Epidermal melanocyte (primary cell): ENCODE measurements around the gene BHLHE40.

Source experiments
- DNase-seq: peaks from one replicate; pipeline ENCODE4 v3.0.0; 2011; ENCODE audit warnings: low spot score; ENCODE audit not compliant: insufficient read length

BHLHE40 gene

DNA sequence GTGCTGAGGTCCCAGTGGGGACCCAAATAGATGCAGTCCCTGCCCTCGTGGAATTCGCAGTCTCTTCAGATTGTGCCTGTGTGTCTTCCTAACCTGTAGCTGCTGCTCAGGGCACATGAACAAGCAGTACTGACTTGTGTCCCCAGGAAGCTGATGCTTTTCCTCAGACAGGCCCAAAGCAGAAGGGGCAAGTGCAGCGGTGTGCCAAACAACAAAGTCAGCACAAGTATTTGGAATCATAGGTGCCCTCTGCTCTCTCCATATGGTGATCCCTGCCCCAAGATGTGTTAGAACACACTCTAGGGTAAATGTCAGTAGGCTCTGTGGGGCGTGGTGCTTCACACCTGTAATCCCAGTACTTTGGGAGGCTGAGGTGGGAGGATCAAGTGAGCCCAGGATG lies 21.9 kb downstream of the BHLHE40 start:
- no peak for DNase-seq

DNA sequence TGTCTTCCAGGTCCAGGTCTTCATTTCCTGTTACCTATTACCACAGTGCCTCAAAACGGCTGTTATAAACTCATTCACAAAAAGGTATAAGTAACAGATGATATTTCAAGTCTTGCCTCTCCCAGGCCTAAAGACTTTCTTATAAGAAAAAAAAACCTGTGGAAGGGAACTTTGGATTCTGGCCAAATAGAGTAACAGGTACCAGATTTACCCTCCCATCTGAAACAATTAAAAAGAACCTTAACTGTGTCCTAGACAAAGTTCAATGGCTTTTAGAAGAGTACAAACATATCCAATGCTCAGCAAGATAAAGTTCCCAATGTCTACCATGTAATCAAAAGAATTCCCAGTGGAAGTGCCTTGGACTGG lies 22.6 kb downstream of the BHLHE40 start:
- DNase-seq, result no peak

DNA sequence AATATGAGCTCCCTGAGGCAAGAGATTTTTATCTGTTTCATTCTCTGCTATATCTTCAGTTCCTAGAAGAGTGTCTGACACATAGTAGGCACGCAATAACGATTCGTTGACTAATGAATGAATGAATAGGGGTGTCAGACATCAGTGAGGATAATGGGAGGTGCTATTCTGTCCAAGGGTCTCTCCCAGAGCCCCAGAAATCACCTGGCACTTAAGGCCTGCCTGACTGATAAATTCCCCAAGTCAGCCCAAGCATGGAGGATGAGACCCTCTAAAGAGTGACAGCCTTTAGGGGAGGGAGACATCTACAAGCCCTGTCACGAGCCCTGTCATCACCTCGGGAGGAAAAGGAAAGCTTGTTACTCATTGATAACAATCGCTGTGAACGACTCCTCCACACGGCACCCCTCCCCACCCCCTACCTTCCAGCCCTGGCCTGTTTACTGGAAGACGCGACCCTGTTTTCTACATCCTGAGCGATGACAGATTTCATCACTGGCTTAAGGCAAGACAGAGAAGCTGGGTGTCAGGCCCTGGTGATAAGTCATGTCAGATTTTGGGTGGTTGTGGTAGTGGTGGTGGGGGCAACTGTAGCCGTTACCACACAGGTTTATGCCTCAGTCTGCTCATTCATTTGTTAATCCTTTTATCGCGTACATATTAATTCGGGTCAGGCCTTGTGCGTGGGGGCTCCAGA lies 23.1 kb downstream of the BHLHE40 start:
- DNase-seq, result no peak

DNA sequence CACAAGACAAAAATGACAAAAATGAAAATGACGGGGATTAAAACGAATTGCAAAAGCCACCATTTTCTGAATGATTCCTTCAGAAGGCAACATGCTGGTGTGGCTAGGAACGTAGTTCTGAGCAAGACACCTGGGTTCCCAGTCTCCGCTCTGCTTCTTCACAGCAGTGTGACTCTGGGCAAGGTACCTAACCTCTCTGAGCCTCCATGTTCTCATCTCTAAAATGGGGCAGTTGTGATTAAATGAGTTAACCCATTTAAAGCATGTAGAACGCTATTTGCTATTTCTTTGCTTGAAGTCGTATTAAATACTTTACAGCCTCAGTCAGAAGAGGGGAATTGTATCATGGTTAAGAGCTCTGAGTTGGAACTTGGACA lies 23.6 kb downstream of the BHLHE40 start:
- no peak for DNase-seq

DNA sequence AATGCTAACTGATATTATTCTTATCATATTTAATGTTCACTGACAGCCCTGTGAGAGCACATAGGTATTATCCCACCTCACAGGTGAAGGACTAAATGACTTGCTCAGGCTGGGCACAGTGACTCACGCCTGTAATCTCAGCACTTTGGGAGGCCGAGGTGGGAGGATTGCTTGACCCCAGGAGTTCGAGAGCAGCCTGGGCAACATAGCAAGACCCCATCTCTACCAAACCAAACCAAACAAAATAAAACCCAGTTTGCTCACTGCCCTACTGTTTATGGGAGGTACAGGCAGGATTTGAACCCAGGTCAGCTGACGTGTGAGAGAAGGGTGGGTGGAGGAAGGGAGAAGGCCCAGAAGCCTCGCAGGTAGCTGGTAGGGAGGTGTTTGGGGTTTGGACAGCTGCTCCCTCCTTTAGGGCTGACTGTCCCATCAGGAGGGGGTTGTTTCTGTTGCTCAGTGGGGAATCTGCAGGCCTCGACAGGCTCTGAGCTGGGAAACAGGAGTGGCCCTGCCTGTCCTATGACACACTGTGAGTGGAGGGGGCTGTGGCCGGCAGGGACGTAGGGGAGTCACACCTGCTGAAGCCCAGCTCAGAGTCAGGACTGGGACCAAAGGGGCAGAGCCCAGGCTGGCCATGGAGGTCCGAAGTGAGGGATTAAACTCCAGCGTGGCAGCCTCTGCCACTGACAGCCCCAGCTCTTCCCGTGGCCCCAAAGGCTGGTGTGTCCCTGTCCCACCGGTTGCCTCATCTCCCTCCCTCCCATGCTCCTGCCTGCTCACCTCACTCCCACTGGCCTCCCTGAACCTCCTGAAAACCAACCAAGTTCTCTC lies 25.3 kb downstream of the BHLHE40 start:
- no peak for DNase-seq

DNA sequence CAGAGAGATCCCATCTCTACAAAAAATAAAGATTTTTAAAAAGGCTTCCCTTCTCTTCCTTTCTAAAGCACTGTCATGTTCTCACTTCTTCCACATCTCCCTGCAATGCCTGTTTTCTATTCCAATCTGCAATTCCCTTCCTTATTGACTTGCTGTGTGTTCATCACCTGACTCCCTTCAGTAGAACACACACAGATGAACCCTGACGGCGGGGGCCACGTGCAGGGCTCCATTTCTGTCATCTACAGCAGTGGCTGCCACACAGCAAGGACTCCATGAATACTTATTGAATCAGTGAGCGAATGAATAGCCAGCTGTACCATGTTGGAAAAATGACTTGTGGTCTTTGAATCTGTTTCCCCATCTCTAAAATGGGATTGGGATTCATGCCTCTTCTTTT lies 26.1 kb downstream of the BHLHE40 start:
- DNase-seq, result no peak

DNA sequence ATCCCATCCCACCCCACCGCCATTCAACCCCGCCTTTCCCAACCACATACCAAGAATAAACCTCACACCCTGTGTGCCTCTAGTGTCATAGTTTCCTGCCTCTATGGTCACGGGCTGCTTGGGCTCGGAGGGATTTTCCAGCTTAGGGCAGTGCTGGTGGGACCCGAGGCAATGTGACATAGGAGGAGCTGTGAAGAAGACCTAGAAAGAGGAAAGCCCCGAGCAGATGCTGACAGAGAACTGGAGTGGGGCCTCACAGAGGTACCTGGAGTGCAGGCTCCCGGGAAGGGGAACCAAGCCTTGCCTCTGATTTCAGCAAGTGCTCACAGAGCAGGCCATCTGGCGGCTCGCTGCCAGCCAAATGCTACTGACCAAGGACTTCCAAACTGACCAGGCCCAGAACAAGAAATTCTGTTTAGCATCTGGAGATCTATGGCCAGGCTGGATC lies 27.5 kb downstream of the BHLHE40 start:
- no peak for DNase-seq

DNA sequence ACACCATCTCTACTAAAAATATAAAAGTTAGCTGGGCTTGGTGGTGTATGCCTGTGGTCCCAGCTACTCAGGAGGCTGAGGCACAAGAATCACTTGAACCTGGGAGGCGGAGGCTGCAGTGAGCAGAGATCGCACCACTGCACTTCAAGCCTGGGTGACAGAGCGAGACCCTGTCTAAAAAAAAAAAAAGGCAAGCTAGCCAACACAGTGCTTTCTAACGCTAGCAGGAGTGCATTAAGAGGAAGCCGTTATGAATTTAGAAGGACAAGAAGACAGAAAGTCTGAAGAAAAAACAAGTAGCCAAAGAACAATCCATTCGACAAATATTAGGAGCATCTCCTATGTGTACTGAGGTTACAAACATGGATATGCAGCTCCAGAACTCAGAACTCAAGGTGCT lies 28.6 kb downstream of the BHLHE40 start:
- DNase-seq, result no peak

DNA sequence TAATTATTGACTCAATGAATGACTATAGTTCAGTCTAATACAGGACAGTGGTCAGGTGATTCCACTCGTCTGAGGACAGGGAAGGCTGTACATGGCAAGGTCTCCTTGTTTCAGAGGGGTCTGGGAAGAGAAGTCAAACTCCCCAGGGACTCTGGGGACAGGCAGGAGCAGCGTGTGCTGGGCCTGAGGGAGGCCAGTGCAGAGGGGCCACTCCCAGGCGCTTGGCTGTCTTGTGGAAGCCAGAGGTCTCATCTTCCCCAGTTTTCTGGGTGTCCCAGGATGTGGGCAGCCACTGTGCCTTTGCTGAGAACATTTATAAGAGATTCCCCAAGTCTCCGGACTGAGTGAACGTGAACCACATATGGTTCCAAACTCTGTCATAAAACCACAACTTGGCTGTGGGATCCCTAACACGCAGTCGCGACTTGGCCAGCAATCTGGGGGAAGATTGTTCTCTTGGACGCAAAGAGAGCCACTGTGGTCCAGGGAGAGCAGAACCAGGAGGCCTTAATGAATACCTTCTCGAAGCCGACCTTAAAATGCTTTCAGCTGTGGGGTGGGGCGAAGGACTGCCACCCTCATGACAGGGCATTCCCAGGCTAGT lies 30.4 kb downstream of the BHLHE40 start:
- DNase-seq, result no peak

DNA sequence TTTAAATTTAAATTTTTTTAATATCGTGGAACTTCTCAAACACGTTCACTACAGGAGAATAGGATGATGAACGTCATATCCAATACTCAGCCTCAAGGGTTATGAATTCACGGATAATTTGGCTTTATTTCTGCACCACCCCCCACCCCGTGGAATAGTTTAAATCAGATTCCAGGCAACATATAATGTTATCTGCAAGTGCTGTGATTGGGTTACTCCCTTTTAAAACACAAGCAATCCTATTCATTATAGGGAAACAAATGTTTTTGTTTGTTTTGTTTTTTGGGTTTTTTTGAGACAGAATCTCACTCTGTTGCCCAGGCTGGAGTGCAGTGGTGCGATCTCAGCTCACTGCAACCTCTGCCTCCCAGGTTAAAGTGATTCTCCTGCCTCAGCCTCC lies 30.9 kb downstream of the BHLHE40 start:
- DNase-seq, result no peak

DNA sequence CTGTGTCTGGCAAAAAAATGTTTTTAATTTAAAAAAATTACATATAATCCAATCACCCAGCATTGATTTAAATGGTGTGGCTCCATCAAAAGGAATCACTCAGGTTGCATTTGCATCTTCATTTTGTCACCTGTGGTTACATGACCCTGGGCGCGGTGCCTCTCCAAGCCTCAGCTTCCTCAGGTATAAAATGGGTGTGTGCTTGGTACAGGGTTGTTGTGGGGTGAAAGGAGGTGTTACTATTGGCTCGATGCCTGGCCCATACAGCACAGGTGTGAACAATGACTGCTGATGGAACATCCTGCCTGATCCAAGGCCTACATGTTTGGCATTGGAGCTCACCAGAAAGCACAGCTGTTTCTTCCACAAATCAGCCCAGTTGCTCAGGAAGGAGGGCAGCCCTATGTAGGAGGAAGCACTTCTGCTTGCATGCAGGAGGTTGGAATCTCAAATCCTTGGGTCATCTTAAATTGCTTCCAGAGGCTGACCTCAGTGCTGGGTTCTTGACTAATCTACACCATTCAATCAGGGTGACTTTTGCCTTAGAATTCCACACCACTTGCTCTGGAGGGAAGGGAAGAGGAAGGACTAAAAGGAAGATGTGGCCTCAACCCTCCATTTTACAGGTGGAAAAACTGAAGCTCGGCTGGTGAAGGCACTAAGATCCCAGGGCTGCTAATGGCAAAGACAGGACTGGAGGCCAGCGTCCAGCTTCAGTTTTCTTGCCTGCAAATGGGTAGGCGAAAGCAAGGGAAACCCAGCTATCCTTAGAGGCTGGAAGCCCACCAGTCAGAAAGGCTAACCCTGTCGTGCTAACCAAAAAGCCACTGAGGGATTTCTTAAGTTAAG lies 31.7 kb downstream of the BHLHE40 start:
- no peak for DNase-seq

DNA sequence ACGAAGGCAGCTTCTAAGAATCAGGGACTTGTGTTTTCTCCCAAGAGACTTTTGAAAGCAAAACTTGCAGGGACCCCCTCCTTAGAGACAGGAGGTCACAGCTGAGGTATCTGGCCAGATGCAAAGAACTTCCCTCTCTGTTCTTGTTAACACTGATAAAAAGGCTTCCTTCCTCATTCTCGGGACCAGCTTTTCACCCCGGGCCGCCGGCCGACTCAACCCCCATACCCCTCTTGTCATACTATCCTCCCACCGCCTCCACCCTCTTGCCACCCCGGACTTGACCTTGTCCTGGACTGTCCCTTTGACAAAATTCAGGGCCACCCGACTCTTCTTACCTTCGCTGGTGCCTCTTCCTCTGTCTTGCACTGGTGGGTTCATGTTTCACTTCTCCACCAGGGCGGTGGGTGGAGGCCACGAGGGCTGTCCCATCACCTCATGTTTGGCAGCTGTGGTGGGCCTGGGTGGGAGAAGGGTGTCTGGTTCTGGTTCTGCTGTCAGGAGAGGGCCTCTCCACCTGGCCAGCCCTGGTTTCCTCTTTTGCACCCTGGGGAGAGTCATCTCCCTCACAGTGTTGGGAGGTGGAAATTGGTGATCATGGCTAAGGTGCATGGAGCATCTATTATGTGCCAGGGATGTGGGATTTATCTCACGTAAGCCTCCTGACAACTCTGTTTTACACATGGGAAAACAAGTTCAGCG lies 32.5 kb downstream of the BHLHE40 start:
- no peak for DNase-seq

DNA sequence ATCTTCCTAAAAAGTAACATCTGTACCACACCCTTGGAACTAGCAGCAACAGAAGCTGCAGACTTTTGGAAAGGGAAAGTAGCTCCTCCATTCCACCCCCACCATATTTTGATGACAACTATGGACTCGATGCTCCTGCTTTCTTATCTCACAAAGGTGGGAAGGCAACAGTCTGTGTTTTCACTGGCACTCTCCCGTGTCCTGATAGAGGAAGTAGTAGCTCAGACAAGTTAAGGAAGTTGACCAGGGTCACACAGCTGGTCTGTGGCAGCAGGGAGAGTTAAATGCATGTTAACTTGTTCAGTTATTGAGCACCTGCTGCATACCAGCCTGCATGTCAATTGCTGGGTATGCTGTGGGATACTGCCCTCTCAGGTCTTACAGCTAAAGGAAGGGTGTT lies 33.1 kb downstream of the BHLHE40 start:
- no peak for DNase-seq

DNA sequence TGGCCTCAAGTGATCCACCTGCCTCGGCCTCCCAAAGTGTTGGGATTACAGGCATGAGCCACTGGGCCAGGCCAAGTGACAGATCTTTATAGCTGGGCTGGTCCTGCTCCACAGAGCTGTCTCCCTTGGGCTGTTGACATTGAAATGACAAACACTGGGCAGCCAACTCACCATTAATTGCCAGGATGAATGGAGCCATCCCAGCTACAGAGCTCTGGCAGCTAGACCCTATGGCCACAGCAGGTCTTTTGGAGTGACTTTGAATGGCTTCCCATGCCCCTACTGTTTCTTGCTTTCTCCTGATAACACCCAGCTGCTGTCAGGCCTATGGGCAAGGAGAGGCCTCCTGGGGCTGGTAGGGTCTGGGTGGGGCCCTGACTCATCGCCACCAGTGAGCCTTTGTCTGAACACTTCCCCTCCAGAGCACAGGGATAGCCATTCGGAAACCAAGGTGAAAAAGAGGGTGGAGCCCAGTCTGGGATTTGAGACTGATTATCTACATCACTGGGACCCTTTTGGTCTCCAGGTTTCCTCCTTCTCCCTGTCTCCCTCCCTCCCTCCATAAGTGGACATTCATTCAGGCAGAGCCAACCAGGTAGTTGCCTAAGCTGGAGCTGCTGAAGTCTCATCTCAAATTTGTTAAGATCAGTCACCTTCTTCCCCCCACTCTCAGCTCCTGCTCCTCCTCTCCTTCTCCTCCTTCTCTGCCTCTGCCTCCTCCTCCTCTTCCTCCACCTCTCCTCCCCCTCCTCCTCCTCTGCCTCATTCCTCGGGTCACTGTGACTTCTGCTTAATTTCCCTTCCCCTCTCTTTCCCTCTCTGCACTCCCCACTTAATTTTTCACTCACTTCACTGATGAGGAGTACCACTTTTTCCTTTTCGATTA lies 34.0 kb downstream of the BHLHE40 start:
- no peak for DNase-seq

DNA sequence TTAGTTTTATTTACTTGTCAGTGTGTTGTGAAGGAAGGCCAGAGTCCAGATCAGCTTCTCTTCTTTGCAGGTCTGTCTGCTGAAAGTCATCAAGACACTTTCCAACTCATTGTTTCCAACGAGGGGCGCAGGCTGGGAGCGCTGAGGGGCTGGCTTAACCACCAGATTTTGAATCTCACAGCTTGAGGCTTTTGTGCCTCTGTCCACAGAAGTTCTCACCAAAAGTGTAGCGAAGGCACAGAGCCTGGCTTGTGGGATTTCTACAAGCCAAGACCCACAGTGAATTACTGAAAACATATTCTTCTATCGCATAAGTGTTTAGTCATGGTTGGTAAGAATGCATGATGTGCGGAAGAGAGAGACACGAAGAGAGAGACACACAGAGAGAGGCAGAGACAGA lies 35.2 kb downstream of the BHLHE40 start:
- no peak for DNase-seq

DNA sequence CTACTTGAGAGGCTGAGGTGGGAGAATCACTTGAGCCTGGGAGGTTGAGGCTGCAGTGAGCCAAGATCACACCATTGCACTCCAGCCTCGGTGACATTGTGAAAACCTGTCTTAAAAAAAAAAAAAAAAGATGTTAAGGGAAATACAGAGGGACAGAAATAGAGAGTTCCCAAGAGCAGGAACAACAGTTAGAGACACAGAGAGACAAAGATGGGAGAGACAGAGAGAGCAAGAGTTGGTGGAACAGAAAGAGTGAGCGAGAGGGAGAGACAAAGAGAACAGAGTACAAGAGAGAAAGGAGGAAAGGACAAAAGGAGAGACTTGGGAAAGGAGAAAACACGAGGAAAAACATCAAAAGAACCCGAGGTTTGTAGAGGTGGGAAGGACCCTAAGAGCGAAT lies 35.8 kb downstream of the BHLHE40 start:
- DNase-seq, result no peak

DNA sequence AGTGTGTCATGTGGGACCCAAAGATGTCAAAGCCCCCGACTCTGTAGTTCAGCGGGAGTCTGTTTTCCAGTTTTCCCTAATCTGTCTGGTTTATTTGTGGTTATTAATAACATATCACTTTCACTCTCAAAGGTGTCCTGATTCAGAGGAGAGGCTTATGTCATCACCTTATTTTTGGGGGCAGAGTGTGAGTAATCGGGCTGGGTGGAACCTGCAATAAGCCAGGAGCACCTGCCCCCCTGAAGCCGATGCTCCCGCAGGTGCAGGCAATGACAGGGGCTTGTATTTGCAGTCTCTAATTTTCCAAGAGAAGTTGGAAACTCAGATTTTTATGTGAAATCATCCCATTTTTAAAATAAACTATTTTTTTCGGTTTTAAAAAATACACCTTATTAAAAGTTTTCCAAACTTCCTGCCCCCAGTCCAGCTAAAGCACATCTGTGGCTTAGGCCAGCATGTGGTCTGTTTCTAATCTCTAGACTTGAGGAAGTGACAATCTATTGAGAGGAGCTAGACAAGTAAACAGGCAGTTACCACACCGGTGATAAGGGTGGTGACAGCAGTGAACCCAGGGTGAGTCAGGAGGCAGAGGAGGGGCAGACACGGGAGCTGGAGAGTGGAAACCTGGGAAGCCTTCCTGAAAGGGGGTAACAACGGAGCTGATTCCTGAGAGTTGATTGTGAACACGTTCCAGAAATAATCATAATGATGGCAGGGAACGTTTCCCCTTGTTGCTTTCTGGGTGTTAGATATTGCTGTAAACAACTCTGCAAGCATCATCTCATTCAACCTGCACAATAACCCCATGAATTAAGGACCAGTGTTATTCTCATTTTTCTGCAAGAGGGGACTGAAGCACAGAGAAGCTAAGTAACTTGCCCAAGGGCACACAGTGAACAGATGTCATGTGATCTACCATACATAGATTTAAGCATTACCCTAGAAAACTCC lies 37.2 kb downstream of the BHLHE40 start:
- no peak for DNase-seq

DNA sequence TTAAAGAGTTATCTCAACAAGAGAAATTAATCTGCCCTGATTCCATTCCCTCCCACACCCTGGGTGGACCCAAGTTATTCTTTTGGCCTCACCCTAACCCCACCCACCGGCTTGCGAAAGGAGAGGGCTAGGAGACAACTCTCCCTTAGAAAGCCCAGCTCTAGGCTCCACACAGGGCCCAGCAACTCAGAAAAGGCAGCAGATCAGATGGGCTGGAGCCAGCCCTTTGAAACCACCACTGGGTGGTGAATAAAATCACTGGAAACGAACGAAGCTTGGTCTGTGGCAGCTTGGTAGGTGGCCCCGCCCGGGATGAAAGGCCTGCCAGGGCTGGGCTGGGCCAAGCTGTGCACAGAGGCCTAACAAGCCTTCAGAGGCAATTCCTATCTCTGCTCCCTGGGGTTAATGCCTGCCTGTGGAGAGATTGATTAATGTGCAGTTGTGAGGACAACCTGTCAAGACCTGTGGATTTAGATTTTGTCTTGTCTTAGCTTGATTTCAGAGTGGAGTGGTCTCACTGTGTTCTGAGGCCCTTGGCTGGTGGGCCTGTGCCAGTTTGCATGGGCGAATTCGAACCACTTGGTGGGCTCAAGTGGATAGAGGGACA lies 38.8 kb downstream of the BHLHE40 start:
- no peak for DNase-seq
